ENCODE results near the gene INSRR. TPM values are rescaled to one million over a fixed set of nuclear protein-coding genes. Genes with fewer than 3 reads are reported as not detected.

Gene INSRR
- total RNA-seq, 4 donors from 2014 or later = not detected

DNA sequence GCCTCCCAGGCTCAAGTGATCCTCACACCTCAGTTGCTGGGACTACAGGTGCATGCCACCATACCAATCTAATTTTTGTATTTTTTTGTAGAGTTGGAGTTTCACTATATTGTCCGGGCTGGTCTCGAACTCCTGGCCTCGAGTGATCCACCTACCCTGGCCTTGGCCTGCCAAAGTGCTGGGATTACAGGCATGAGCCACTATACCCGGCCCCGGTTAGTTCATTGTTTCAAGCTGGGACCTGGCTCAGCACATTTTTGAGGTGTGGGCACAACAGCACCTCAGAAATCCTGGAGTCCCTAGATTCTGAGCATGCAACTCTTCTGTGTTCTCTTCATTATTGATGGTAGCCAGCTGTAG lies 63.6 kb downstream of the INSRR start:
- TF ChIP-seq, protein P1, sequence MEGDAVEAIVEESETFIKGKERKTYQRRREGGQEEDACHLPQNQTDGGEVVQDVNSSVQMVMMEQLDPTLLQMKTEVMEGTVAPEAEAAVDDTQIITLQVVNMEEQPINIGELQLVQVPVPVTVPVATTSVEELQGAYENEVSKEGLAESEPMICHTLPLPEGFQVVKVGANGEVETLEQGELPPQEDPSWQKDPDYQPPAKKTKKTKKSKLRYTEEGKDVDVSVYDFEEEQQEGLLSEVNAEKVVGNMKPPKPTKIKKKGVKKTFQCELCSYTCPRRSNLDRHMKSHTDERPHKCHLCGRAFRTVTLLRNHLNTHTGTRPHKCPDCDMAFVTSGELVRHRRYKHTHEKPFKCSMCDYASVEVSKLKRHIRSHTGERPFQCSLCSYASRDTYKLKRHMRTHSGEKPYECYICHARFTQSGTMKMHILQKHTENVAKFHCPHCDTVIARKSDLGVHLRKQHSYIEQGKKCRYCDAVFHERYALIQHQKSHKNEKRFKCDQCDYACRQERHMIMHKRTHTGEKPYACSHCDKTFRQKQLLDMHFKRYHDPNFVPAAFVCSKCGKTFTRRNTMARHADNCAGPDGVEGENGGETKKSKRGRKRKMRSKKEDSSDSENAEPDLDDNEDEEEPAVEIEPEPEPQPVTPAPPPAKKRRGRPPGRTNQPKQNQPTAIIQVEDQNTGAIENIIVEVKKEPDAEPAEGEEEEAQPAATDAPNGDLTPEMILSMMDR (IDR thresholded peaks at IDR 0.05; ENCODE audit: low read depth) = no peak

DNA sequence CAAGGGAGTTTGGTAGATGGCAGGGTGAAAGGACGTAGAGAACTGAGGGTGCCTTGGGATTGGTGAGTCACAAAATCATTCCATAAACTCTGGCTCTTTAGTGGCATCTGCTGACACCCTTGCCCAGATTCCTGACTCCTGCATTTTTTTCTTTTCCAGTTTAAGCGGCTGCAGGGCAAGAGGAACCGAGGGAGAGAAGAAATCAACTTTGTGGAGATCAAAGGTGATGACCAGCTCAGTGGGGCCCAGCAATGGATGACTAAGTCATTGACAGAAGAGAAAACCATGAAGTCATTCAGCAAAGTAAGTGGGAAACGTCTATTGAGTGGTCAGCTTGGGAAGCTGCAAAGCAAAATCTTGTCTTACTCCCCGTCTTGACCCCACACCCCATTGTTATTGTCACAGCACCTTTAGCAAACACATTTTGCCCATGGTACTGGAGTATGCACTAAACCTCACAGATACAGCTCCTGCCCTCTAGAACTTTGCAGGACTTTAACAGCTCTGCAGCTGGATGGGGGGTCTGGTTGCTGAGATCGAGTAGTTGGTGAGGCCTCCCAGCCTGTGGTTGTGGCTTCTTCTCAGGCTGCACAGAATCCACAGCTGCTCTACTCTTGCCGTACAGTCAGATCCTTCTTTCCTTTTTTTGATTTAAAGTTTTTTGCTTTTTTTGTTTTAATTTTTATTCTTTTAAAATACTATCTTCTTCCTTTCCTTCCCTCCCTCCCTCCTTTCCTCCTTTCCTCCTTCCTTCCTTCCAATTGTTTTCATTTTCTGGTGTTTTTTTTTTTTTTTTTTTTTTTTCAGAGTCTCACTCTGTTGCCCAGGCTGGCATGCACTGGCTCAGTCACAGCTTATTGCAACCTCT lies 64.2 kb downstream of the INSRR start:
- TF ChIP-seq, protein P1 (IDR thresholded peaks at IDR 0.05; ENCODE audit: low read depth) = no peak

Other genes starting within 250 kb of the INSRR start
- 1 to 10 TPM in 2 of 4 donors, not detected in 2; 1.5 to 1.7 TPM for gene HAPLN2, start 239.7 kb downstream of the INSRR start, total RNA-seq
- not detected for gene BCAN, start 217.0 kb downstream of the INSRR start, total RNA-seq
- gene NES, start 181.7 kb downstream of the INSRR start, total RNA-seq = 10 to 100 TPM in 3 of 4 donors, 1 to 10 TPM in 1; 7.8 to 28.8 (median 13.5) TPM
- gene CRABP2, start 153.5 kb downstream of the INSRR start, total RNA-seq = 10 to 100 TPM in 1 of 4 donors, 1 to 10 TPM in 3; 2.4 to 16.5 (median 4.0) TPM
- gene METTL25B, start 130.6 kb downstream of the INSRR start, total RNA-seq = 10 to 100 TPM; 20.5 to 29.2 (median 23.0) TPM
- gene ISG20L2, start 130.4 kb downstream of the INSRR start, total RNA-seq = 10 to 100 TPM; 10.9 to 21.5 (median 13.5) TPM
- 10 to 100 TPM; 53.0 to 84.5 (median 74.0) TPM for gene MRPL24, start 118.0 kb downstream of the INSRR start, total RNA-seq
- gene HDGF, start 107.4 kb downstream of the INSRR start, total RNA-seq = 100 to 1,000 TPM in 3 of 4 donors, 10 to 100 TPM in 1; 86.5 to 126 (median 113) TPM
- gene PRCC, start 91.6 kb downstream of the INSRR start, total RNA-seq = 10 to 100 TPM; 19.7 to 27.3 (median 21.3) TPM
- gene SH2D2A, start 42.3 kb downstream of the INSRR start, total RNA-seq = 1 to 10 TPM in 1 of 4 donors, under 1 TPM in 3; 0.34 to 1.1 (median 0.71) TPM
- gene NTRK1, start 1.7 kb upstream of the INSRR start, total RNA-seq = under 1 TPM in 2 of 4 donors, not detected in 2; 0.49 to 0.85 TPM
- 10 to 100 TPM in 2 of 4 donors, 1 to 10 TPM in 2; 5.9 to 40.9 (median 8.7) TPM for gene PEAR1, start 34.6 kb upstream of the INSRR start, total RNA-seq
- under 1 TPM in 1 of 4 donors, not detected in 3; 0.94 TPM for gene LRRC71, start 61.5 kb upstream of the INSRR start, total RNA-seq
- gene ARHGEF11, start 186.6 kb upstream of the INSRR start, total RNA-seq = 10 to 100 TPM; 29.3 to 76.3 (median 35.7) TPM
- gene ETV3L, start 240.7 kb upstream of the INSRR start, total RNA-seq = not detected

Measured in subcutaneous adipose tissue (tissue), 4 donors.